Measurements from ENCODE around the gene FBRS.

The FBRS gene

DNA sequence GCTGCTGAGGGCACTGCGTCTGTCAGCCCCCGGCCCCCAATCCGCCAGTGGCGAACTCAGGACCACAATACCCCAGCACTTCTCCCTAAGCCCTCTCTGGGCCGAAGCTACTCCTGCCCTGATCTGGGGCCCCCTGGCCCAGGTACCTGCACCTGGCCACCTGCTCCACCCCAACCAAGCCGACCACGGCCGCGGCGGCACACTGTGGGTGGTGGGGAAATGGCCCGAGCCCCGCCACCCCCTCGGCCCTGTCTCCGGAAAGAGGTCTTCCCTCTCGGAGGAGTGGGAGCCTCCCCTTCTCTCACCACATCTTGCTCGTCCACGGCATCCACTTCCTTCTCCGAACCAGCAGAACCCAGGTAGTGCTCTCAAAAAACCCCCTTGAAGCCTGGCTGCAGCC is 3.4 kb upstream of the FBRS start:
- H3K9me2 ChIP-seq (replicated peaks; ENCODE audit: control insufficient read depth, low read length): no peaks in the 10 kb centered on the region
- no peak overlapping the region for H3K4me2 ChIP-seq (ENCODE audit: low read length)
- TF ChIP-seq, protein P1, sequence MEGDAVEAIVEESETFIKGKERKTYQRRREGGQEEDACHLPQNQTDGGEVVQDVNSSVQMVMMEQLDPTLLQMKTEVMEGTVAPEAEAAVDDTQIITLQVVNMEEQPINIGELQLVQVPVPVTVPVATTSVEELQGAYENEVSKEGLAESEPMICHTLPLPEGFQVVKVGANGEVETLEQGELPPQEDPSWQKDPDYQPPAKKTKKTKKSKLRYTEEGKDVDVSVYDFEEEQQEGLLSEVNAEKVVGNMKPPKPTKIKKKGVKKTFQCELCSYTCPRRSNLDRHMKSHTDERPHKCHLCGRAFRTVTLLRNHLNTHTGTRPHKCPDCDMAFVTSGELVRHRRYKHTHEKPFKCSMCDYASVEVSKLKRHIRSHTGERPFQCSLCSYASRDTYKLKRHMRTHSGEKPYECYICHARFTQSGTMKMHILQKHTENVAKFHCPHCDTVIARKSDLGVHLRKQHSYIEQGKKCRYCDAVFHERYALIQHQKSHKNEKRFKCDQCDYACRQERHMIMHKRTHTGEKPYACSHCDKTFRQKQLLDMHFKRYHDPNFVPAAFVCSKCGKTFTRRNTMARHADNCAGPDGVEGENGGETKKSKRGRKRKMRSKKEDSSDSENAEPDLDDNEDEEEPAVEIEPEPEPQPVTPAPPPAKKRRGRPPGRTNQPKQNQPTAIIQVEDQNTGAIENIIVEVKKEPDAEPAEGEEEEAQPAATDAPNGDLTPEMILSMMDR (IDR thresholded peaks at IDR 0.05; ENCODE audit: low read depth, low read length, poor library complexity, severe bottlenecking): no peak
- no peak for TF ChIP-seq EZH2phosphoT487 (IDR thresholded peaks at IDR 0.05; ENCODE audit: borderline replicate concordance, low read length)
- H3K79me2 ChIP-seq (ENCODE audit: control insufficient read depth, low read length): peaks cover 21% of the 10 kb centered on the region
- H3K27me3 ChIP-seq (ENCODE audit: control insufficient read depth, low read length): no peaks in the 10 kb centered on the region
- no peak overlapping the region for H3K27ac ChIP-seq (ENCODE audit: low read depth, low read length)
- H3K9me3 ChIP-seq (ENCODE audit: control insufficient read depth, insufficient read depth, low read length): no peaks in the 10 kb centered on the region
- H3F3A ChIP-seq (ENCODE audit: control insufficient read depth, insufficient read depth): peaks cover 6% of the 10 kb centered on the region
- peaks cover 58% of the 10 kb centered on the region for H3K36me3 ChIP-seq (ENCODE audit: control insufficient read depth, low read length)
- peaks cover 30% of the 10 kb centered on the region for H3K4me1 ChIP-seq (ENCODE audit: control insufficient read depth, low read length)
- H3K4me3 ChIP-seq (ENCODE audit: low read length): no peak overlapping the region
- H4K20me1 ChIP-seq (ENCODE audit: control insufficient read depth, insufficient read depth, low read depth, low read length): no peaks in the 10 kb centered on the region

DNA sequence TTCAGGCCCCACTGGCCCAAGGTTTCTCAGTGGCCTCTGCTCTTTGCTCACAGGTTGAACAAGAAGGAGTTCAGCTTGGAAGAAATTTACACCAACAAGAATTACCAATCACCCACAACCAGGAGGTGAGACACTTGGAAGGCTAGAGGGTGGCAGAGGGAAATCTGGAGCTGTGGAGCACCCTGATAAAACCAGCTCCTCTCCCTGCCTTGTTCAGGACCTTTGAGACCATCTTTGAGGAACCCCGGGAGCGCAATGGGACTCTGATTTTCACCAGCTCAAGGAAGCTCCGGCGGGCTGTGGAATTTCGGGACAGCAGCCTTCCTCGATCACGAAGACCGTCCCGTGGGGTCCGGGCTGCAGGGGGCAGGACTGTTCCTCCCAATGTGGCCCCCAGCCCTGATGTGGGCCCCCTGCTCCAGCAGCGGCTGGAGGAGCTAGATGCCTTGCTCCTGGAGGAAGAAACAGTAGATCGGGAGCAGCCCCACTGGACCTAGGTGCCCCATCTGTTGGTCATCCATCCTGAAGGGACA is 2.4 kb upstream of the FBRS start:
- H3K4me1 ChIP-seq (ENCODE audit: control insufficient read depth, low read length): peaks cover 32% of the 10 kb centered on the region
- H3F3A ChIP-seq (ENCODE audit: control insufficient read depth, insufficient read depth): peaks cover 6% of the 10 kb centered on the region
- no peak overlapping the region for H3K4me3 ChIP-seq (ENCODE audit: low read length)
- no peaks in the 10 kb centered on the region for H4K20me1 ChIP-seq (ENCODE audit: control insufficient read depth, insufficient read depth, low read depth, low read length)
- TF ChIP-seq, protein P1 (IDR thresholded peaks at IDR 0.05; ENCODE audit: low read depth, low read length, poor library complexity, severe bottlenecking): no peak
- no peak for TF ChIP-seq EZH2phosphoT487 (IDR thresholded peaks at IDR 0.05; ENCODE audit: borderline replicate concordance, low read length)
- no peaks in the 10 kb centered on the region for H3K9me2 ChIP-seq (replicated peaks; ENCODE audit: control insufficient read depth, low read length)
- H3K27me3 ChIP-seq (ENCODE audit: control insufficient read depth, low read length): no peaks in the 10 kb centered on the region
- no peak overlapping the region for H3K27ac ChIP-seq (ENCODE audit: low read depth, low read length)
- peaks cover 68% of the 10 kb centered on the region for H3K36me3 ChIP-seq (ENCODE audit: control insufficient read depth, low read length)
- peaks cover 31% of the 10 kb centered on the region for H3K79me2 ChIP-seq (ENCODE audit: control insufficient read depth, low read length)
- no peaks in the 10 kb centered on the region for H3K9me3 ChIP-seq (ENCODE audit: control insufficient read depth, insufficient read depth, low read length)
- H3K4me2 ChIP-seq (ENCODE audit: low read length): no peak overlapping the region

DNA sequence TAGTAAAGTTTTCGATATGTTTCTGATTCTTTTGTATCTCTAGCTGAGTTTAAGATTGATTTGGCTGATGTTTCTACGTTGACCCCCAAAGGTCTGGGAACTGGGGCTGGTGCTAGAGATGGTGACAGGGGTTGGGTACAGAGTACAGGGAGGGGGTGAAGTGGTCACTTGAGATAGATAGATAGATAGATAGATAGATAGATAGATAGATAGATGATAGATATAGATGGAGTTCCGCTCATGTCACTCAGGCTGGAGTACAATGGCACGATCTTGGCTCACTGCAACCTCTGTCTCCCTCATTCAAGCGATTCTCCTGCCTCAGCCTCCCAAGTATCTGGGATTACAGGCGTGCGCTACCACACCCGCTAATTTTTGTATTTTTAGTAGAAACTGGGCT is 1.8 kb upstream of the FBRS start:
- Histone ChIP-seq H3K79me2 (ENCODE audit: control insufficient read depth, low read length) (peaks cover 33% of the 10 kb centered on the region), H4K20me1 (ENCODE audit: control insufficient read depth, insufficient read depth, low read depth, low read length) (no peaks in the 10 kb centered on the region), H3K9me2 (replicated peaks; ENCODE audit: control insufficient read depth, low read length) (no peaks in the 10 kb centered on the region), H3K9me3 (ENCODE audit: control insufficient read depth, insufficient read depth, low read length) (no peaks in the 10 kb centered on the region), H3K27ac (ENCODE audit: low read depth, low read length) (no peak overlapping the region), H3K27me3 (ENCODE audit: control insufficient read depth, low read length) (no peaks in the 10 kb centered on the region), H3K4me2 (ENCODE audit: low read length) (no peak overlapping the region), H3K36me3 (ENCODE audit: control insufficient read depth, low read length) (peaks cover 74% of the 10 kb centered on the region), H3K4me3 (ENCODE audit: low read length) (no peak overlapping the region), H3F3A (ENCODE audit: control insufficient read depth, insufficient read depth) (peaks cover 6% of the 10 kb centered on the region), H3K4me1 (ENCODE audit: control insufficient read depth, low read length) (peaks cover 37% of the 10 kb centered on the region)
- TF ChIP-seq, protein P1 (IDR thresholded peaks at IDR 0.05; ENCODE audit: low read depth, low read length, poor library complexity, severe bottlenecking): no peak
- no peak for TF ChIP-seq EZH2phosphoT487 (IDR thresholded peaks at IDR 0.05; ENCODE audit: borderline replicate concordance, low read length)
